ENCODE results near the gene TSPAN5.

DNA sequence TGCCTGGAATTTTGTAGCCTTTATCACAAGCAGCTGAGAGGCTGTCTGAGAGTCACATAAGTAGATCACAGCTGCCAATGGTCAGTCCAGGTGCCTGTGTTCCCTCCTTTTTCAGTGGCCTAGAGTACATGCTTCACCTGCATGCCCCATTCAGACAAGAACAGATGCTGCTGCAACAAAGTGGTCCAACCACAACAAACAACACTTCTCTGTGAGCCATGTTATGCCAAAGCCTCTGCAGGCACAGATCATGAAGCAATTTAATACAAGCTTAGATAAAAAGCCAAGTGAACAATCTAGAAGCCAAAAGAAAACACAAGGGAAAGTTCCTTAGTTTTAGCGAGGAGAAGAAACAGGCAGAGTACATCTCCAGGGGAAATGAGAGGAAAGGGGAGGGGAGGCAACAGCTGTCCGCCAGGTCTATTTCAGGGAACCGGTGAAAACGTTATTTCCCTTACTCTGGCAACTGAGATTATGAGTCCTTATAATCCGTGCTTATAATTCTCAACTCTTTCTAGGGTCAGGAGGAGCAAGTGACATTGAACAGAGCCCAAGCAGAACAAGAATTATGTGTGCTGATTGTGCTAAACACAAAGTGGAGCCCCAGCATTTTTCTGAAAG lies 92.6 kb downstream of the TSPAN5 start:
- TF ChIP-seq POLR2A (IDR thresholded peaks at IDR 0.05), result no peak
- no peak for TF ChIP-seq CTCF (IDR thresholded peaks at IDR 0.05 in 8 of 11, conservative IDR thresholded peaks at IDR 0.05 in 3 of 11)
